Neural crest cell (in vitro differentiated cells): Measurements from ENCODE around the gene ANGPTL4. TPM values are rescaled to one million over a fixed set of nuclear protein-coding genes. Genes with fewer than 3 reads are reported as not detected.

Experiments used
- DNase-seq: peaks from one replicate; pipeline ENCODE4 v3.0.0; 2021; ENCODE audit warnings: low read depth, mixed read lengths, low spot score
- H3K27ac Mint-ChIP-seq: one replicate; pipeline ENCODE4 v1.8.0; 2021; ENCODE audit warnings: mild to moderate bottlenecking, mixed read lengths; ENCODE audit not compliant: unreplicated experiment
- H3K27me3 Mint-ChIP-seq: 2 replicates; pipeline ENCODE4 v1.8.0; 2021; ENCODE audit warnings: low read depth, mild to moderate bottlenecking, mixed read lengths
- H3K36me3 Mint-ChIP-seq: 2 replicates; pipeline ENCODE4 v1.8.0; 2021; ENCODE audit warnings: low read depth, mild to moderate bottlenecking, mixed read lengths
- H3K4me1 Mint-ChIP-seq: 2 replicates; pipeline ENCODE4 v1.8.0; 2021; ENCODE audit warnings: mixed read lengths
- H3K4me3 Mint-ChIP-seq: one replicate; pipeline ENCODE4 v1.8.0; 2021; ENCODE audit warnings: mild to moderate bottlenecking, mixed read lengths
- H3K9me3 Mint-ChIP-seq: 2 replicates; pipeline ENCODE4 v1.8.0; 2021; ENCODE audit warnings: mixed read lengths
- total RNA-seq: library from RNA; stranded (reverse); gene quantifications from 2 replicates; pipeline ENCODE4 v1.2.1, GENCODE V29; 2021
- TF ChIP-seq, protein P1 (sequence below): fragments of 200-600 bp; sonication (generic); conservative IDR thresholded peaks from 2 replicates; pipeline ENCODE4 v1.5.0; 2021; ENCODE audit warnings: antibody characterized with exemption, mild to moderate bottlenecking

The ANGPTL4 gene
- total RNA-seq, 1 donor from 2014 or later: not detected

- Mint-ChIP-seq H3K36me3 (peaks cover 5% of the 10 kb centered on the region), H3K27me3 (no peaks in the 10 kb centered on the region), H3K27ac (no peak overlapping the region), H3K4me3 (peak overlapping the region; percentile 73), H3K9me3 (peaks cover 5% of the 10 kb centered on the region), H3K4me1 (peaks cover 35% of the 10 kb centered on the region)
- DNase-seq: no peak
- TF ChIP-seq, protein P1, sequence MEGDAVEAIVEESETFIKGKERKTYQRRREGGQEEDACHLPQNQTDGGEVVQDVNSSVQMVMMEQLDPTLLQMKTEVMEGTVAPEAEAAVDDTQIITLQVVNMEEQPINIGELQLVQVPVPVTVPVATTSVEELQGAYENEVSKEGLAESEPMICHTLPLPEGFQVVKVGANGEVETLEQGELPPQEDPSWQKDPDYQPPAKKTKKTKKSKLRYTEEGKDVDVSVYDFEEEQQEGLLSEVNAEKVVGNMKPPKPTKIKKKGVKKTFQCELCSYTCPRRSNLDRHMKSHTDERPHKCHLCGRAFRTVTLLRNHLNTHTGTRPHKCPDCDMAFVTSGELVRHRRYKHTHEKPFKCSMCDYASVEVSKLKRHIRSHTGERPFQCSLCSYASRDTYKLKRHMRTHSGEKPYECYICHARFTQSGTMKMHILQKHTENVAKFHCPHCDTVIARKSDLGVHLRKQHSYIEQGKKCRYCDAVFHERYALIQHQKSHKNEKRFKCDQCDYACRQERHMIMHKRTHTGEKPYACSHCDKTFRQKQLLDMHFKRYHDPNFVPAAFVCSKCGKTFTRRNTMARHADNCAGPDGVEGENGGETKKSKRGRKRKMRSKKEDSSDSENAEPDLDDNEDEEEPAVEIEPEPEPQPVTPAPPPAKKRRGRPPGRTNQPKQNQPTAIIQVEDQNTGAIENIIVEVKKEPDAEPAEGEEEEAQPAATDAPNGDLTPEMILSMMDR: no peak
These were observed 29.4 kb downstream of the ANGPTL4 start for GRCh38 chr19:8393192-8393870.

GRCh38 chr19:8393871-8394250, 29.9 kb downstream of the ANGPTL4 start:
- Mint-ChIP-seq H3K4me3 (peak overlapping the region; percentile 62), H3K9me3 (peaks cover 5% of the 10 kb centered on the region), H3K36me3 (peaks cover 5% of the 10 kb centered on the region), H3K27ac (peak overlapping the region; percentile 12), H3K4me1 (peaks cover 35% of the 10 kb centered on the region), H3K27me3 (no peaks in the 10 kb centered on the region)
- TF ChIP-seq, protein P1: no peak
- DNase-seq: no peak

GRCh38 chr19:8395621-8396082, 31.7 kb downstream of the ANGPTL4 start:
- Mint-ChIP-seq H3K4me3 (peak overlapping the region; percentile 31), H3K27ac (no peak overlapping the region), H3K36me3 (no peaks in the 10 kb centered on the region), H3K9me3 (no peaks in the 10 kb centered on the region), H3K27me3 (no peaks in the 10 kb centered on the region), H3K4me1 (peaks cover 27% of the 10 kb centered on the region)
- DNase-seq: no peak
- TF ChIP-seq, protein P1: no peak

GRCh38 chr19:8396185-8396562, 32.2 kb downstream of the ANGPTL4 start:
- H3K4me1 Mint-ChIP-seq: peaks cover 23% of the 10 kb centered on the region
- H3K4me3 Mint-ChIP-seq: no peak overlapping the region
- no peak for DNase-seq
- no peaks in the 10 kb centered on the region for H3K27me3 Mint-ChIP-seq
- H3K36me3 Mint-ChIP-seq: no peaks in the 10 kb centered on the region
- no peak overlapping the region for H3K27ac Mint-ChIP-seq
- TF ChIP-seq, protein P1: no peak
- H3K9me3 Mint-ChIP-seq: no peaks in the 10 kb centered on the region

DNA sequence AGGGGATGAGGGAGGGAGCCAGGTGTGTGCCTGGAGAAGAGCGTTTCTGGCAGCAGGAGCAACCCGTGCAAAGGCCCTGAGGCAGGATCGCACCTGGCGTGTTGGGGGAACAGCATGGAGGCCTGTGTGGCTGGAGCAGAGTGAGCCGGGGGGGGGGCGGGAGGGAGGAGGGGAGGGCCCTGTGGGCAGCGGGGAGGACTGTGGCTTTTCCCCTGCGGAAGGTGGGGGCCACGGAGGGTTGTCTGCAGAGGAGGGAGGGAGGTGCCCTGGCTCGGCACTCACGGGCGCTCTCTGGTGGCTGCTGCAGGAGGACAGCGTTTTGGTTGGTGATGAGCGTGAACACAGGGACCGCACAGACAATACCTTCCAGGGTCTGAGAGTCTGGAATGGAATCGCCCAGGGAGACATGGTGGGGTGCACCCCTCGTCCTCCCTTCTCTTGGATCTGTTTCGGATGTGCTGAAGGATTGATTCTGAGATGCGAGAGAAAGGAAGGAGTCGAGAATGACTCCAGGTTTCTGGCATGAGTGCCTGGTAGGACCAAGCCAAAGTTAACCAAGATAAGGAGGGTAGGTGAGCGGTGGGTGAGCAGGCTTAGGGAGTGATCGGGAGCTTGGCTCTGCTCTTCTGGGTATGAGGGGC, 32.7 kb downstream of the ANGPTL4 start:
- Mint-ChIP-seq H3K36me3 (no peaks in the 10 kb centered on the region), H3K4me1 (peaks cover 21% of the 10 kb centered on the region), H3K4me3 (peak overlapping the region; percentile 11), H3K27ac (no peak overlapping the region), H3K9me3 (no peaks in the 10 kb centered on the region), H3K27me3 (no peaks in the 10 kb centered on the region)
- DNase-seq: peak; percentile 64
- TF ChIP-seq, protein P1: peak; percentile 66
